GM10847 (cell line): ENCODE results near the gene TP53I3.

Source experiments
- POLR2A ChIP-seq: IDR thresholded peaks from 2 replicates; pipeline ENCODE4 v1.6.1; 2011; ENCODE audit not compliant: insufficient read length; ENCODE audit errors: extremely low read depth

The TP53I3 gene, protein sequence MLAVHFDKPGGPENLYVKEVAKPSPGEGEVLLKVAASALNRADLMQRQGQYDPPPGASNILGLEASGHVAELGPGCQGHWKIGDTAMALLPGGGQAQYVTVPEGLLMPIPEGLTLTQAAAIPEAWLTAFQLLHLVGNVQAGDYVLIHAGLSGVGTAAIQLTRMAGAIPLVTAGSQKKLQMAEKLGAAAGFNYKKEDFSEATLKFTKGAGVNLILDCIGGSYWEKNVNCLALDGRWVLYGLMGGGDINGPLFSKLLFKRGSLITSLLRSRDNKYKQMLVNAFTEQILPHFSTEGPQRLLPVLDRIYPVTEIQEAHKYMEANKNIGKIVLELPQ

DNA sequence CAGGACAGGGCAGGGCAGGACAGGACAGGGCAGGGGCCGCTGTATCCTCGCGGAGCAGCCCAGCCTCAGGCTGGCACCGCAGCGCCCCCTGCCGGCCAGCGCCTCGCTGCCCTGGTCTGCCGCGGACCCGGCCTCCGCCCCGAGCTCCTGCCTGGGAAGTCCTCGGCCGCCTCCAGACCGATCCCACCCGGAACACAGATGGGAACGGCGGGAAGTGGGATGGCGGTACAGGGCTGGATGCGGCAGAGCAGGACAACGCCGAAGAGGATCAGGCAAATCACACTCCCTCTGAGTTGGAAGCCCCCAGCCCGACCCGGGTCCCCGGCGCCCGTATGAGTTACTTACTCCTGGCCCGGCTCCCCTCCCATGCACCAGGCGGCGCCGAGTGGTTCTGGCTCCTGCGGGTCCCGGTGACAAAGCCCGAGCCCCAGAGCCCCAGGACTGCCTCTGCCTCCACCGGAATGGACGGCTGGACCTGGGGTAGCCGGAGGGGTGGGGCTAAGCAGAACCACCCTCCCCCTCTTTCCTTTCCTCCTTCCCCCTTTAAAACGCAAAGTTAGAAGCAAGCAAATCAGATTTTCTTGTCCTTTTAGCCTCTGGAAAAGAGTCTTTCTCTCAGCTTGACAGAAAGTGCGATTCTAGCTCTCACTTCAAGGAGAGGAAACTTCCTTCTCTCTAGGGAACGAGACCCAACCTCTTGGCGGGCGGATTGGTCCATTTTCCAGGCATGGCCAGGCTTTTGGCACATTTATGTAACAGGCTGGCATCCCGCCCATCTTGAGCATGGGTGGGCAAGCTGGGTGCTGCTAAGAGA is at the start of gene TP53I3:
TP53I3 (minus strand) TSS at position 449 of the 814 bp plus-strand sequence. CDS start 508 bp downstream, outside the sequence.
- TF ChIP-seq POLR2A, result peak; percentile 21

DNA sequence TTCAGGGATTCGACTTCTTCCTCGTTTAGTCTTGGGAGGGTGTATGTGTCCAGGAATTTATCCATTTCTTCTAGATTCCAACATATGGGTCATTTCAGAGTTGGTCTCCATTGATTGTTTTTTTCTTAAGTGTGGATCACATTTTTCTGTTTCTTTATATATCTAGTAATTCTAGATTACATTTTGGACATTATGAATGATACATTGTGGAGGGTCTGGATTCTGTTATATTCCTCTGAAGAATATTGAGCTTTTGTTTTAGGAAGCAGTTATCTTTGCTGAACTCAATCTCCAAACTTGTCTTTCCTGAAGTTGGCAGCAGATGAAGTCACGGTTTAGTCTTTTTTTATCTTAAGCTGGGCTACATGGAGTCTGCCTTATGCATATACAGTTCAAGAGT is 47.9 kb upstream of the TP53I3 start:
- TF ChIP-seq POLR2A, result no peak

DNA sequence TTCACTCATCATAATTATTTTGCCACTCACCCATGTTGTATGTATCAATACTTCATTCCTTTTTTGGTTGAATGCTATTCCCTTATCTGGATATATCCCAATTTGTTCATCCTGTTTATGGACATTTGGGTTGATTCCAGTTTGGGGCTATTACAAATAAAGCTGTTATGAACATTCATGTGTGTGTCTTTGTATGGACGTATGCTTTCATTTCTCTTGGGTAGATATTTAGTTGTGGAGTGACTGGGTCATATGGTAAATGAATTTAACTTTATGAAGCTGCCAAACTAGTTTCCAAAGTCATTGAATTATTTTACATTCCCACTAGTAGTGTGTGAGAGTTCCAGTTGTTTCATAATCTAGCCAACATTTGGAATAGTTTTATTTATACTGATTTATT is 41.3 kb upstream of the TP53I3 start:
- no peak for TF ChIP-seq POLR2A

DNA sequence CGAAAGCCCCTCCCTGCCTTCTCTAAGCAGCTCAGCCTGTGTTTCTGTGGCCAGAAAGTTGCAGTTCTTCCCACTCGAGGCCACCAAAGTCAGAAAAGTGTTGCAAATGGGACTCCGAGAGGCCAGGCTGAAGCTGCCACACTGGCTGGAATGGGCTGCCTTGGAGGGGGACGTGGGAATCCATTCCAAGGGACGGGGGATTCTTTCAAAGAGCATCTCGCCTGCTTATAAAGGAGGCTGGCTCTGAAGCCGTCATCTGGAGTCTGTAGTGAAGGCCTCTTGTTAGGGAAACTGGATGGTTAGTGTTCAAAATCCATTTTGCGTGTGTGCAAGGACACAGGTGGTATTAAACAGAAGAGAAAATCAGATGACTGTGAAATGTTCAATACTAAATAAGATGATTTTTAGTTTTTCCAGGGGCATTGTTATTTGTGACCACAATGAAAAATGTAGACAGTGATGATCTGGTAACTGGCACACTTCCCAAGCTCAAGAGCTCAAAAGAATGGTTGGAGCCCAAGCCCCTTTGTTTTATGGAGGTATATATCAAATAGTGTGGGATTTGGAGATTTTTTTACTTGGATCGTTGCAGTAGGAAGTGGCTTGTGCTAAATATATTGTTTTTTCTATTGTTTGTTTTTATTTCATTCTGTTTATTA is 39.4 kb upstream of the TP53I3 start:
- TF ChIP-seq POLR2A, result no peak

DNA sequence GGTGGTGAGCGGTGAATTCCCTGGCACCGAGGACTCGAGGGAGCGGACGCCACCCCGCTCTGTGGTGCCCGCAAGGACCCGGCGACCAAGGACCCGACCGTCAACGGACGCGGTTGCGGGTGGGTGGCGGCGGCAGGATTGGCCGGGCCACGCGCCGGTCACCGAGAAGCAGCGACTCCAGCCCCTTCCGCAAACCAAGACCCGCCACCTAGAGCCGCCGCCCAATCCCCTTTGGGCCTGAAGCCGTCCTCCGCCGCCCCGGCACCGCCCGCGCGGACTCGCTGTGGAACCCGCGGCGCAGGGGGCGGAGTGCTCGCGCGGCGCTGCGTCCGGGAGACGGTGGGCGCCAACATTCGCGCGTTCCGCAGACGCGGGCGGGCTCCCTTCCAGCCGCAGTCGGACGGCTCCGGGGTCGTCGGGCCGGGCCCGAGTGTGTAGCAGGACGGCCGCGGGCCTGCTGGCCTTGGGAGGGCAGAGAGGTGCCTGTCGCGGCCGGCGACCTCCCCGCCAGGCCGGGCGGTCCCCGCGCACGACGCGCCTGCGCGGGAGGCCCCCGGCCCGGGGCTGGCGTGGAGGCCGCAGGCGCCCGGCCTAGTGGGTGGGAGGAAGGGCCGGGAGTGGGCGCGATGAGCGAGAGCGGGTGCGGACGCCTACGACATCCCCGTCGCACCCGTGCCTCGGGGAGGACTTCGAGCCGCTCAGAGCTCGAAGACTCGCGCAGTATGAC is 38.7 kb upstream of the TP53I3 start, which contains the start of the genes FAM228B and PFN4:
FAM228B (plus strand) TSS at position 275 of the 727 bp plus-strand sequence. CDS start 893 bp downstream, outside the sequence.
PFN4 (minus strand) TSS at position 140 of the 727 bp plus-strand sequence. CDS start 799 bp downstream, outside the sequence.
- peak; percentile 91 for TF ChIP-seq POLR2A

DNA sequence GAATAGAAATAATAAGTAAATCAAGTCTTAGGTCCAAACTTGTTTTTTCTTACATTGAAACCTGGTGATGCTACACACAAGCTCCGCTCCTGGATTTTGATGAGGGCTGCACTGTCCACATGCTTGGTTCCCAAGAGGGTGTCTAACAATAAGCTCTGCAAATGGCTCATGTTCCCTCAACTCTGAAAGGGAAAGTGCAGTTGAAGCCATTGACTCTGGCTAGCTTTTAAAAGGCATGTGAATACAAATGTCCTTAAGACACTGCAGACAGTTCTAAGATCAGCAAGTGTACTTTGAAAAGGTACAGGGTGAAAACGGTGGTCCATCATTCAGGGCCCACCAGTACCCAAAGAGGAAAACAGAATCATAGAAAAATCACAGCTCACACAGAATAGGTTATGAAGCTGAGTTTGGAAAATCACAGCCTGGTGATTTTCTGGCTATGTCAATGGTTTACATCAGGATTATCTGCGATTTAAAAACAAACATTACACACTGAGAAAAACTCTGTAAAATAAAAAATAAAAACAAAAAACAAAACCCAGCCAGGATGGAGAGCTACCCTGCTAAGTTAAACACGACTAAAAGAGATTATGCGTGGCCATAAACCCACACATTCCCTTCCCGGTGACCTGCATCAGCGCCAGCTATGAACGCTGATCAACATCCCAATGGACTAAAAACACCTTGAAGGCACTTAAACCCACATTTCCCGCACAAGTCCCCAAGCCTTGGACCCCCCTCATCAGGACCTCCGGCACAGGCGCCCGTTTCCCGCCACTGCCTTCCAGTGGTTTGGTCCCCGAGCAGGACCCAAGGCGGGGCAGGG is 37.9 kb upstream of the TP53I3 start:
- TF ChIP-seq POLR2A, result no peak

DNA sequence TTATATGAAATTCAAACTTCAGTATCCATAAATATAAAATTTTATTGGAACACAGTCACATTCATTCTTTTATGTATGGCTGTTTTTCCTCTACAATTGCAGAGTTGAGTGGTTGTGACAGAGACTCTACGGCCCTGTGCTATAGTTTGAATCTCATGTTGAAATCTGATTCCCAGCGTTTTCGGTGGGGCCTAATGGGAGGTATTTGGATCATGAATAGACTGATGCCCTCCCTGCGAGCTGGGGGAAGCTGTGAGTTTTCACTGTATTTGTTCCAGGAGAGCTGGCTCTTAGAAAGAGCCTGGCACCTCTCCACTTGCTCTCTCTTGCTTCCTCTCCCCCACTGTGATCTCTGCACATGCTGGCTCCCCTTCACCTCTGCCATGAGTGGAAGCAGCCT is 36.8 kb upstream of the TP53I3 start:
- TF ChIP-seq POLR2A, result no peak

DNA sequence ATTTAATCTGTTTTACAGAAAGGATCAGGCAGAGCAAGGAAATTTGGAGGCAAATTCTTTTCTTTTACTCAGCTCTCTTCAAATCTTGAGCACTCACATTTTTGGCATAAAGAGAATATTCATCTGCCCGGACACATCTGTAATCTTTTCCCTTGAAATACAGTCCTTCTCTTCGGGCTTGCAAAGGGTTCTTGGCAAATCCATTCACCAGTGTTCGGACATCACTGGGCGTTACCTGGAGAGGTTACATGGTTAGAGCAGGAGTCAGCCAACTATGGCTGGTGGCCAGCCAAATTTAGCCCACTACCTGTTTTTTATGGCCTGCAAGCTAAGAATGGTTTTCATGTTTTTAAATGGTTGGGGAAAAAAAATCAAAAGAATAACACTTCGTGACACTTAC is 36.4 kb upstream of the TP53I3 start:
- no peak for TF ChIP-seq POLR2A

DNA sequence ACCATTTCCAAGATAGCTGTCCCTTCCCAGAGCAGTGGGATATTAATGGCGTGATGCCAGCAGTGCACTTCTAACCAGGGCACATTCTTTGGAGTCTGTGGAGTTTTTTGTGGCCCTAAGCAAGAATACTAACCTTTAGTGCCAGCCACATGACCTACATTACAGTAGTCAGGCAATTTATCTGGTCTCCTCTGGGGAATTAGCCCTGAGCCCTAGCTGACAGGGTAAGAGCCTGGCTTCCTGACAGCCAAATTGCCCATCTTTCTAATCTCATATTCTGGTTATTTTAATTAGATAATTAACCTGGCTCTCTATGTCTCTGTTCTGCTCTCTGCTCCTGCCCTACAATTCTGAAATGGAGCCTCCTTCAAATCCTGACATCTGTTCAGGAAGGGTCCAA is 33.3 kb upstream of the TP53I3 start:
- TF ChIP-seq POLR2A, result no peak

DNA sequence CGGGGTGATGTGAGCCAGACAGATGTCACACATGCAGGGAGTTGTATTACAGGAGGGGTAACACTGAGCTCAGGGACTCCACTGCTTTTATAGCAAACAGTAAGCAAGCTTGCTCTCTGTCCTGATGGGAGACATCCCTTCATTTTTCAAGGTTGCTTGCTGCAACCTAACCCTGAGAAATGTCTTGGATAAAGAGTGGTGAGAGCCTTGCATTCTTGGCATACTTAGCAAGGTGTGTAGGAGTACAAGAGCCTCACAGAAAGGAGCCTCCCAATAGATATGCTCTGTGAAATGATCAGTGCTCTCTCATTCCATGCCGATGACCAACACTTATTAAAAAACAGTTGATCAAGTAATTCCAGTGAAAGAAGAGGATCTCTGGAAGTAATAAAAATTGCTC is 30.4 kb upstream of the TP53I3 start:
- no peak for TF ChIP-seq POLR2A

DNA sequence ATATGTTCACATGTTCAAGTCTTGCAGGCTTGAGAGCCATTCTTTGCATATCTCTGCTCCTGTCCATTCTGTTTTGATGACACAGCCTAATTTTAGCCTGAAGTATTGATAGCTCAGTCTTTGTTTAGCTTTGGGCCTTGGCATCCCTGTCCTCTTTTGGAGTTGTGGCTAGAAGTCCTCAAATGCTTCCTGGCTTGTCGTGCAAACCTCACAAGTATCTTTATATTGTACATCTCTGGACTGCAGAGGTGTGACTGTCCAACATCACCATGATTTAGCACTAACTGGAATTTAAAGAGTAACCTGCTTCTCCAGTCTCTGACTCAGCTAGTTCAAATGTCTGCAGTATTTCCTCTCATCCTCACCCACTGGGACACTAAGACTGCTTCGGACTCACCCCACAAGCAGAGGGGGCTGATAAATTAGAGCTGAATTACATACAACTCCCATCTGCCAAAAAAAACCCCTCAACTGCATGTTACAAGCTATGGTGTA is 26.8 kb upstream of the TP53I3 start:
- no peak for TF ChIP-seq POLR2A

DNA sequence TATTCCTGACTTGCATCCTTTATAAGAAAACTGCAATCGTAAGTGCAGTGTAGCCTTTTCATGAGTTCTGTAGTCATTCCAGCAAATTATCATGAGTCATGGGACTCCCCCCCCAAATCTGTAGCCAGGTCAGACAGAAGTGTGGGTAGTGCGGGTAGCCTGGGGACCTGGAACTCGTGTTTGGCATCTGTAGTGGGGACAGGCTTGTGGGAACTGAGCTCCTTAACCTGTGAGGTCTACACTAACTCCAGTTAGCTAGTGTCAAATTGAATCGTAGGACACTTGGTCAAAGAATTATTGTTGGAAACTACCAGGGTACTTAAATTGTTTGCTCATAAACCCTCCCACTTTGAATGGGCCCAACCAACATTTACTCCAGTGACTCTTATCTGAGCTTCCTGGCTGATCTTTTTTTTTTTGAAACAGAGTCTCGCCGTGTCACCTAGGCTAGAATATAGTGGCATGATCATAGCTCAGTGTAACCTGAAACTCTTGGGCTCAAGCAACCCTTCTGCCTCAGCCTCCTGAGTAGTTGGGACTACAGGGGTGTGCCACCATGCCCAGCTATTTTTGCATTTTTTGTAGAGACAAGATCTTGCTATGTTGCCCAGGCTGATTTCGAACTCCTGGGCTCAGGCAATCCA is 26.1 kb upstream of the TP53I3 start:
- no peak for TF ChIP-seq POLR2A

DNA sequence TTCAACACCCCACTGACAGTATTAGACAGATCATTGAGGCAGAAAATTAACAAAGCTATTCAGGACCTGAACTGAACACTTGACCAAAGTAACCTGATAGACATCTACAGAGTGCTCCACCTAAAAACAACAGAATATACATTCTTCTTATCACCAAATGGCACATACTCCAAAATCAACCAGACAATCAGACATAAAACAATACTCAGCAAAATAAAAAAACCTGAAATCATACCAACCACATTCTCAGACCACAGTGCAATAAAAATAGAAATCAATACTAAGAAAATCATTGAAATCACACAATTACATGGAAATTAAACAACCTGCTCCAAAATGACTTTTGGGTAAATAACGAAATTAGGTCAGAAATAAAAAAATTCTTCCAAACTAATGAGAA is 22.7 kb upstream of the TP53I3 start:
- TF ChIP-seq POLR2A, result no peak
